MCF 10A (cell line): ENCODE results near the gene AZIN2. TPM values are rescaled to one million over a fixed set of nuclear protein-coding genes. Genes with fewer than 3 reads are reported as not detected.

ENCODE experiments used
- BruUV-seq: library from RNA; stranded (reverse); fragments of 400-500 nt; replicated peaks from 2 replicates; lab custom pipeline; 2021; lab: Mats Ljungman, UMichigan
- CTCF ChIA-PET: fragments of 300-600 bp; sonication (Branson Sonifier 250); formaldehyde crosslinking; extraction: SDS; loops from one replicate; lab custom pipeline; 2021; ENCODE audit warnings: antibody characterized with exemption, inconsistent platforms; lab: Yijun Ruan, JAX
- POLR2A ChIA-PET: fragments of 300-600, 350-650 bp; sonication (Branson Sonifier 250); formaldehyde crosslinking; extraction: SDS; loops from one replicate; lab custom pipeline; 2020; ENCODE audit warnings: antibody characterized with exemption, inconsistent platforms; lab: Yijun Ruan, JAX
- DNase-seq: peaks from one replicate; pipeline ENCODE4 v3.0.0-alpha.2; 2018; ENCODE audit not compliant: unreplicated experiment
- H3K27ac Mint-ChIP-seq: one replicate; pipeline ENCODE4 v1.8.0; 2022; ENCODE audit warnings: mild to moderate bottlenecking, low read depth, mixed read lengths; ENCODE audit not compliant: unreplicated experiment
- H3K27me3 Mint-ChIP-seq: one replicate; pipeline ENCODE4 v1.8.0; 2022; ENCODE audit warnings: mixed read lengths; ENCODE audit not compliant: insufficient read depth, unreplicated experiment
- H3K36me3 Mint-ChIP-seq: one replicate; pipeline ENCODE4 v1.8.0; 2022; ENCODE audit warnings: mild to moderate bottlenecking, moderate library complexity, mixed read lengths; ENCODE audit not compliant: insufficient read depth, unreplicated experiment
- H3K4me1 Mint-ChIP-seq: one replicate; pipeline ENCODE4 v1.8.0; 2022; ENCODE audit warnings: mixed read lengths; ENCODE audit not compliant: insufficient read depth, unreplicated experiment
- H3K4me3 Mint-ChIP-seq: one replicate; pipeline ENCODE4 v1.8.0; 2022; ENCODE audit warnings: mild to moderate bottlenecking, moderate library complexity, mixed read lengths; ENCODE audit not compliant: unreplicated experiment
- H3K9me3 Mint-ChIP-seq: one replicate; pipeline ENCODE4 v1.8.0; 2022; ENCODE audit warnings: mixed read lengths; ENCODE audit not compliant: unreplicated experiment
- CTCF ChIP-seq: fragments of 200-600 bp; IDR thresholded peaks from one replicate; pipeline ENCODE4 v1.8.0; 2022; ENCODE audit warnings: antibody characterized with exemption, mild to moderate bottlenecking; ENCODE audit not compliant: unreplicated experiment
- intact Hi-C: fragments of 100-400 bp; cut with micrococcal nuclease; formaldehyde crosslinking; loops from 2 replicates; pipeline ENCODE4 v1.14.1; 2022
- total RNA-seq: library from RNA; stranded (reverse); gene quantifications from 2 replicates; pipeline ENCODE4 v1.2.3, GENCODE V29; 2022

Gene AZIN2
- total RNA-seq, 1 experiment from 2014 or later = 1.6 TPM

GRCh38 chr1:33143176-33143575 is 62.2 kb downstream of the AZIN2 start:
- Mint-ChIP-seq H3K4me1 (no peaks in the 10 kb centered on the region), H3K27me3 (no peaks in the 10 kb centered on the region), H3K4me3 (no peak overlapping the region), H3K27ac (no peak overlapping the region), H3K36me3 (no peaks in the 10 kb centered on the region), H3K9me3 (no peaks in the 10 kb centered on the region)
- ChIA-PET CTCF (no interaction called here), POLR2A (no interaction called here)
- TF ChIP-seq CTCF = no peak
- intact Hi-C loops = no loop called here
- no TSS peak for BruUV-seq
- no peak for DNase-seq

DNA sequence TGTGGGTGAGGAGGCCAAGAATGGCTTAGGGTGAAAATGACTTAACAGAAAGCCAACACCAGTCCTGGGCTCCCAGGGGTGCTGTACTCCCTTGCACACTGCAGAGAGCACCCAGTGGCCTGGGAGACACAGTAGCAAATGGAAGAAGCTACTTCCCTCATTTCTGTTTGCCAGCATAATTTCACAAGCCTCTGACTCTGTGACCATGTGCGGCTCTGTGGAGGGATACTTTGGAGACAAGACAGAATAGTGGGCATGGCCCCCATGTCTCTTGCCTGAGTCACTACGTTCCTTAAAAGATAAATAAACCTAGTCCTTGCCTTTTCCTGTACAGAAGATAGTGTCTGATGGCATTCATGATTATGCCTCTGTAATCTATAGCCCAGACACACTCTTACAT is 62.7 kb downstream of the AZIN2 start:
- peak; percentile 9 for DNase-seq
- no peaks in the 10 kb centered on the region for H3K27me3 Mint-ChIP-seq
- POLR2A ChIA-PET = no interaction called here
- H3K9me3 Mint-ChIP-seq = no peaks in the 10 kb centered on the region
- no TSS peak for BruUV-seq
- no peak overlapping the region for H3K27ac Mint-ChIP-seq
- H3K4me1 Mint-ChIP-seq = no peaks in the 10 kb centered on the region
- CTCF ChIA-PET = no interaction called here
- intact Hi-C loops = no loop called here
- H3K36me3 Mint-ChIP-seq = no peaks in the 10 kb centered on the region
- no peak for TF ChIP-seq CTCF
- no peak overlapping the region for H3K4me3 Mint-ChIP-seq

DNA sequence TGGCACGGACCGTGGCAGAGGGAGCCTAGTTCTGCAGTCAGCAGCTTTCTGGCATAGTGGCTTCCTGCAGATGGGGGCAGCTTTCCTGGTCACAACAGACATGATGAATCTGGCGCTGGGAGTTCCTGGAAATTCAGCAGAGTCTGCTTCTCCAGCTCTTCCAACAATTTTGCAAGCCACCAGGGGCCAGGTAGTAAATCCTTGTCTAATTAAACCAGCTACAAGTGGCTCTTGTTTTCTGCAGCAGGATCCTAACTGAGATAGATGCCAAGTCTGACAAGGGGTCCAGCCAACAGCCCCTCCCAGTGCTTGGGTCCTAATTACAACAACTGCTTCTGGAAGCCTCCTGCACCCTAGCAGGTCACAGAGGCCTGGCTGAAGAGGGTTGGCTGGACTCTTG is 65.0 kb downstream of the AZIN2 start:
- H3K27ac Mint-ChIP-seq = no peak overlapping the region
- ChIA-PET CTCF (interaction anchor here (2.0 kb wide), 1 partner anchor 19 kb away, joined by 11 read pairs; no protein-coding TSS in a partner anchor), POLR2A (no interaction called here)
- intact Hi-C loops = no loop called here
- no peak for TF ChIP-seq CTCF
- no peak for DNase-seq
- no peaks in the 10 kb centered on the region for H3K27me3 Mint-ChIP-seq
- peaks cover 7% of the 10 kb centered on the region for H3K36me3 Mint-ChIP-seq
- H3K4me3 Mint-ChIP-seq = no peak overlapping the region
- H3K9me3 Mint-ChIP-seq = no peaks in the 10 kb centered on the region
- H3K4me1 Mint-ChIP-seq = no peaks in the 10 kb centered on the region
- BruUV-seq = no TSS peak

DNA sequence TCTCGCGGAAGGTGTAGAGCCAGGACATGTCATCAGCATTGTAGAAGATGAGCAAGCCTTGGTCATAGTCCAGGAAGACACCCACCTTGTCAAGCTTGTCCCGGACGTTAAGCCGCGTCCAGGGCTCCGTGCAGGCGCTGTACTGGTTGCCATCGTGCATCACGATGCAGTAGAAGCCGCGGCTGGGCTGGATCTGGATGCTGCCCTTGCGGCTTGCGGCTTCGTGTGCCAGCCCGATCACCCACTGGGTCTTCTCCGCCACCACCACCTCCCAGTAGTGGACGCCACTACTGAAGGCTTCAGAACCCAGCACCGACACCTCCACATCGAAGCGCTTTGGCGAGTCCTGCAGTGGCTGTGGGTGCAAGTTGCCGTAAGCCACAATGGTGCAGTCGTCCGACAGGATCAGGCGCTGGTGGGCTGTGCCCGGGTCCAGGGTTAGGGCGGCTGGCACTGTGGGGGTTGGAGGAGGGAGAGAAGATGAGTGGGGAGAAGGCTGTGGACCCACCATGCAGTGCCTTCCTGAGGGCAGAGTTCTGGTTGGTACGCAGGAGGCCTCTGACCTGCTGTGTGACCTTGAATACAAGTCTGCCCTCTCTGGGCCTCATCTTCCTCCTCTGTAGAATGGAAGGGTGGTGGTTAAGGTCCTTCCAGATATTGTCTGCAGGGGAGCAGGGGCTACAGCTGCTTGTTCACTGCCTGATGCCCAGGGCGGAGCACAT is 66.5 kb downstream of the AZIN2 start:
- Mint-ChIP-seq H3K9me3 (no peaks in the 10 kb centered on the region), H3K4me3 (no peak overlapping the region), H3K36me3 (peaks cover 7% of the 10 kb centered on the region), H3K4me1 (no peaks in the 10 kb centered on the region), H3K27me3 (no peaks in the 10 kb centered on the region), H3K27ac (no peak overlapping the region)
- POLR2A ChIA-PET = no interaction called here
- BruUV-seq = no TSS peak
- no peak for DNase-seq
- no peak for TF ChIP-seq CTCF
- intact Hi-C loops = no loop called here
- CTCF ChIA-PET = interaction anchor here (1.2 kb wide), 1 partner anchor 20 kb away, joined by 3 read pairs; no protein-coding TSS in a partner anchor
